Fibroblast of skin of back (primary cell): Measurements from ENCODE around the gene PBX1.

Experiments
- DNase-seq: peaks from one replicate; pipeline ENCODE4 v3.0.0-alpha.2; 2013

PBX1 gene

GRCh38 chr1:164563721-164564360 is 4.9 kb downstream of the PBX1 start:
- no peak for DNase-seq

GRCh38 chr1:164564378-164564777 is 5.4 kb downstream of the PBX1 start:
- DNase-seq, result no peak

- no peak for DNase-seq
Observed at GRCh38 chr1:164565357-164565756, 6.4 kb downstream of the PBX1 start.

- no peak for DNase-seq
Observed at GRCh38 chr1:164567774-164568173, 8.8 kb downstream of the PBX1 start.

- DNase-seq, result no peak
Observed at GRCh38 chr1:164569241-164569640, 10.3 kb downstream of the PBX1 start.

- DNase-seq, result no peak
Observed at GRCh38 chr1:164569866-164570265, 10.9 kb downstream of the PBX1 start.

GRCh38 chr1:164571333-164571732 is 12.3 kb downstream of the PBX1 start:
- DNase-seq, result no peak

- no peak for DNase-seq
Observed at GRCh38 chr1:164575356-164575886, 16.4 kb downstream of the PBX1 start.

- peak; percentile 83 for DNase-seq
Observed at GRCh38 chr1:164576291-164577271, 17.6 kb downstream of the PBX1 start.

- peak; percentile 57 for DNase-seq
Observed at GRCh38 chr1:164577291-164577690, 18.3 kb downstream of the PBX1 start.

- no peak for DNase-seq
Observed at GRCh38 chr1:164578479-164579200, 19.7 kb downstream of the PBX1 start.

GRCh38 chr1:164579381-164579780 is 20.4 kb downstream of the PBX1 start:
- DNase-seq, result no peak

- no peak for DNase-seq
Observed at GRCh38 chr1:164581762-164582161, 22.8 kb downstream of the PBX1 start.

GRCh38 chr1:164583196-164583595 is 24.2 kb downstream of the PBX1 start:
- DNase-seq, result no peak

- DNase-seq, result no peak
Observed at GRCh38 chr1:164583835-164584539, 25.0 kb downstream of the PBX1 start.

- no peak for DNase-seq
Observed at GRCh38 chr1:164586591-164586990, 27.6 kb downstream of the PBX1 start.

GRCh38 chr1:164587617-164588501 is 28.9 kb downstream of the PBX1 start:
- DNase-seq, result no peak

- peak; percentile 79 for DNase-seq
Observed at GRCh38 chr1:164588516-164589341, 29.7 kb downstream of the PBX1 start.

GRCh38 chr1:164589408-164589807 is 30.4 kb downstream of the PBX1 start:
- no peak for DNase-seq

- DNase-seq, result no peak
Observed at GRCh38 chr1:164589961-164590507, 31.1 kb downstream of the PBX1 start.
